HG02884 (cell line): ENCODE data around the gene RAP1GAP.

Experiments
- ATAC-seq: cut with Tn5 transposase; IDR thresholded peaks from one replicate; pipeline ENCODE4 v1.9.1; 2021; ENCODE audit warnings: mild to moderate bottlenecking, moderate library complexity; ENCODE audit not compliant: unreplicated experiment

Gene RAP1GAP

DNA sequence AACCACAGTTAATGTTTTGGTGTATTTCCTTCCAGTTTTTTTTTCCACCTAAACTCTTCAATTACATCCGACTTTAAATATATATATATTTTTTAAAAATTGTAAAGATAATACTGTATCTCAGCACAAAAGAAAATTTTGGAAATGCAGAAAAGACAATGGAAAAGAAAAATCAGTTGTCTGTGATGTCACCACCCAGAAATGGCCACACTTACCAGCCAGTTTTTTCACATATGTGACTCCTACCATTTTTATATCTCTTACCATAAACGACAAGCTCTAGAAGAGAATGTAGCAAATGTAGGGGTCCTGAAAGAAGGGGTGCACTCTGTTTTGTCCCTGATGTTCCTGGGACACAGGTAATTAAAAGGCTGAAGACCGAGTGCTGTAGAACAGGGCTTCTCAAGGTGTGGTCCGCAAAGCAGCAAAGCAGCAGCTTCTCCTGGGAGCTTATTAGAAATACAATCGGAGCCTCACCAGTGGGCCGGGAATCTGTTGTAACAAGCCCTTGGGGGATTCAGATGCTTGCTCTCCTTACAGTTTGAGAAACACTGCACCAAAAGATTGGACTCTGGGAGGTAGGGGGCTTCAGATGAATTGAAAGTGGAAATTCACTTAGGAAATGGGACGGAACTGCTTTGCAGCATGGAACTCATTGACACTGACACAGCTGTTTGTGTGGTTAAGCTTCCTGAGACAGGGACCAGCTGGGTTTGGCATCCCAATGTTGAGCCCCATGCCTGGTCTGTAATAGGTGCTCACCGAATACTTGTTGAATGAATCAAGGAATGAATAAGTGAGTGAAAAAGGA, 115.8 kb downstream of the RAP1GAP start:
- no peak for ATAC-seq

DNA sequence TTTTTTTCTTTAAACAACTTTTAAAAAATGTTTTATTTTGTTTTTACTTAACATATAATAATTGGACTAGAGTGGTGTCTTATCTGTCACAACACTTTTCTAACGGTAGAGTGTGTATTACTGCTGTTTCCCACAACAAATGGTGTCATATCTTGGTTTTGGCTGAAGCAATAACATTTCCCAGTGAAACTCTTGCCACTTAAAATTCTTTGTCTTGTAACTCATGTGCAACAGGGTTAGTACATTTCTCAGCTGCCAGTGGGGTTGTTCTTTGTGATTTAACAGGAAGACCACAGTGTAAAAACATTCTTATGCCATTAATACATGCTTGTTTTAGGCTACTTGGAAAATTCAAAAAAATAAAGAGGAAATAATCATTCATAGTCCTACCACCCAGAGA, 116.4 kb downstream of the RAP1GAP start:
- ATAC-seq = no peak

DNA sequence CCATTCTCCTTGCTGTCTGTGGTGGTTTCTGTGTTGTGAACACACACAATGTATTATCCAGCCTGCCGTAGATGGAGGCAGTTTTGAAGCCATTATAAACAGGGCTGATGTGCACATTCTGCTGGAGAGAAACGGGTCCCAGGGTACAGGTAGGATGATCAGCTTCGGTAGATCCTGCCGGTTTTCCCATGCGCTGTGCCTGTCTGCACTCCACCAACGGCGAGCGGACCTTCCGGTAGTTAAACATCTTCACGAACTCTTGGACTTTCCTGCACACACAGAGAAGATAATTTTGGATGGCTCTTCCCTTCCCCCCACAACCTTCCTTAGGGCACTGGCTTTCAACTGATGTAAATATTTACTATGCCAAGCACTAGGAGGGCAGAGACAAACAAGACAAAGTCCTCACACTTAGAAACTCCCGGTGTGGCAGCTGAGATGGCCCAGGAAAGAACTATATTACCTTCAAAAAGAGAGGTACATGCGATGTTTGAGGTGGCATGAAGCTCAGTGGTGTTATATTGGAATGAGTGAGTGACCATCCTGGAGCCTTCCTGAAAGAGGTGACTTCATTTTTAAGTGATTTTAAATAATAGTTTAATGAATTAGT, 118.2 kb downstream of the RAP1GAP start:
- no peak for ATAC-seq

DNA sequence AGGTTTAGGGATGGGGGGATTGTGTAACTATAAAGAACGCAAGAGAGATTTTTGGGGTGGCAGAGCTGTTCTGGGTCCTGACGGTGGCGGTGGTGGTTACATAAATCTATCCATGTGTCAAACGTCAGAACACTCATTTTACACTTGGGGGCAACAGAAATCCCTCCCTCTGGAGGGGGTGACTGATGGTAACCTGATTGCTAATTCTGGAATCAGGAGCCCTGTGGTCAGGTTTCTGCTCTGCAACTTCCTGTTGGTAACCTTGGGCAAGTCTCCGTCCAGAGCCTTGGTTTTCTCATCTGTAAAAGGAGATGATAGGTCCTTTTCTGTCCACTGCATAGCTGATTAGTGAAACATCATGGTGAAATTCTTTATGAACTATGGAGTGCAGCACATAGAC, 119.1 kb downstream of the RAP1GAP start:
- no peak for ATAC-seq

DNA sequence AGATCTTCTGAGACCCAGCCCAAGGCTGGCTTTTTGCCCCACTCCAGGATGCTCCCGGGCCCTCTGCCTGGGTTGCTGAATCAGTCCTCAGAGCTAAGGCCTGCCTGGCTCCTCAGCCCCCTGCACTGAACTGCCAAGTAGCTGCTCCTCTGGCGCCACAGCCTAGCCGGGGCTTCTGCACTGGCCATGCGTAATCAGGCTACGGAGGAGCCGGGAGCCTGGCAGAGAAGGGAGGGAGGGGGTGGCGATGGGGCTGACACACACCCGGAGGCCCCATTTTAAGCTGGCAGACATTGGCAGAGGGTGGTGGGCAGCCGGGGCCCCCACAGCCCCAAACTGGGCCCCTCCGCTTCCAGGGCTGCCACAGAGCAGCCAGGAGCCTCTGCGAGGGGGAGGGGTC, 121.3 kb downstream of the RAP1GAP start:
- ATAC-seq = no peak
